GM18502 (cell line): ENCODE data around the gene SATL1.
A peak's percentile ranks its signal among the peaks of the same experiment; 100 is the strongest.
"Not testable (repeated sequence)": the region's sequence is repeated elsewhere in the genome, so short reads cannot be mapped to it uniquely, and the experiment has no call there.

Experiments
- ATAC-seq: cut with Tn5 transposase; IDR thresholded peaks from one replicate; pipeline ENCODE4 v1.9.1; 2021; ENCODE audit warnings: mild to moderate bottlenecking; ENCODE audit not compliant: unreplicated experiment, poor library complexity

The SATL1 gene

GRCh38 chrX:85243761-85244449 is at the start of gene SATL1, which contains the start of gene ZNF711:
TSS of gene SATL1 (minus strand) at chrX:85243779. CDS start at chrX:85108968, 134,811 bp downstream.
TSS of gene ZNF711 (plus strand) at chrX:85243991. CDS start at chrX:85247573, 3,582 bp downstream.
- ATAC-seq, result peak; percentile 68

- no peak for ATAC-seq
These were observed 45.6 kb upstream of the SATL1 start for GRCh38 chrX:85288992-85289723.

- not testable (repeated sequence) for ATAC-seq
These were observed 41.7 kb upstream of the SATL1 start for GRCh38 chrX:85285286-85285685.

- ATAC-seq, result peak; percentile 48
These were observed 1.1 kb upstream of the SATL1 start for GRCh38 chrX:85244450-85245211.

GRCh38 chrX:85243155-85243554 is 424 bp downstream of the SATL1 start:
- no peak for ATAC-seq

GRCh38 chrX:85223359-85223758 is 20.2 kb downstream of the SATL1 start:
- ATAC-seq, result no peak

- peak; percentile 53 for ATAC-seq
These were observed 22.2 kb downstream of the SATL1 start for GRCh38 chrX:85221361-85221760.

GRCh38 chrX:85215946-85216345 is 27.6 kb downstream of the SATL1 start:
- ATAC-seq, result no peak

GRCh38 chrX:85213792-85214530 is 29.6 kb downstream of the SATL1 start:
- no peak for ATAC-seq

- ATAC-seq, result no peak
These were observed 40.1 kb downstream of the SATL1 start for GRCh38 chrX:85203461-85203970.

- ATAC-seq, result no peak
These were observed 47.3 kb downstream of the SATL1 start for GRCh38 chrX:85196319-85196718.

- no peak for ATAC-seq
These were observed 83.9 kb downstream of the SATL1 start for GRCh38 chrX:85159644-85160043.

- ATAC-seq, result no peak
These were observed 102.6 kb downstream of the SATL1 start for GRCh38 chrX:85140964-85141363.

GRCh38 chrX:85139422-85139821 is 104.2 kb downstream of the SATL1 start:
- no peak for ATAC-seq

GRCh38 chrX:85136409-85136808 is 107.2 kb downstream of the SATL1 start:
- ATAC-seq, result no peak

GRCh38 chrX:85115252-85115651 is 128.3 kb downstream of the SATL1 start:
- ATAC-seq, result no peak

- no peak for ATAC-seq
These were observed 128.8 kb downstream of the SATL1 start for GRCh38 chrX:85114776-85115175.

GRCh38 chrX:85114171-85114570 is 129.4 kb downstream of the SATL1 start:
- no peak for ATAC-seq

- no peak for ATAC-seq
These were observed 129.8 kb downstream of the SATL1 start for GRCh38 chrX:85113746-85114145.

- no peak for ATAC-seq
These were observed 131.3 kb downstream of the SATL1 start for GRCh38 chrX:85112293-85112692.
